OCI-LY7 (cell line): ENCODE measurements around the gene SPATA21.

Source experiments
- EZH2phosphoT487 ChIP-seq: fragments of 200-600 bp; sonication (generic); IDR thresholded peaks from 2 replicates; pipeline ENCODE4 v1.6.1; 2018; ENCODE audit warnings: low read depth, borderline replicate concordance, mild to moderate bottlenecking, mixed run types, antibody characterized with exemption, low read length, moderate library complexity, mixed read lengths
- TF ChIP-seq, protein P1 (sequence below): fragments of 200-600 bp; sonication (generic); conservative IDR thresholded peaks from 2 replicates; pipeline ENCODE4 v1.5.1; 2014; ENCODE audit warnings: mild to moderate bottlenecking, antibody characterized with exemption, low read length, moderate library complexity, mixed read lengths

DNA sequence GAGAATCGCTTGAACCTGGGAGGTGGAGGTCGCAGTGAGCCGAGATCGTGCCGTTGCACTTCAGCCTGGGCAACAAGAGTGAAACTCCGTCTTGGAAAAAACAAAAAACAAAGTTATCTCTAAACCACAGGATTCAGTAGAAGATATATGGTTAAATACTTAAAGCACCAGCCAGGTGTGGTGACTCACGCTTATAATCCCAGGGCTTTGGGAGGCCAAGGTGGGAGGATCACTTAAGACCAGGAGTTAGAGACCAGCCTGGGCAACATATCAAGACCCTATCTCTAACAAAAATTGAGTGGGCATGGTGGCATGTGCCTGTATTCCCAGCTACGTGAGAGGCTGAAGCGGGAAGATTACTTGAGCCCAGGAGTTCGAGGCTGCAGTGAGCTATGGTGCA lies 8.9 kb upstream of the SPATA21 start:
- TF ChIP-seq, protein P1, sequence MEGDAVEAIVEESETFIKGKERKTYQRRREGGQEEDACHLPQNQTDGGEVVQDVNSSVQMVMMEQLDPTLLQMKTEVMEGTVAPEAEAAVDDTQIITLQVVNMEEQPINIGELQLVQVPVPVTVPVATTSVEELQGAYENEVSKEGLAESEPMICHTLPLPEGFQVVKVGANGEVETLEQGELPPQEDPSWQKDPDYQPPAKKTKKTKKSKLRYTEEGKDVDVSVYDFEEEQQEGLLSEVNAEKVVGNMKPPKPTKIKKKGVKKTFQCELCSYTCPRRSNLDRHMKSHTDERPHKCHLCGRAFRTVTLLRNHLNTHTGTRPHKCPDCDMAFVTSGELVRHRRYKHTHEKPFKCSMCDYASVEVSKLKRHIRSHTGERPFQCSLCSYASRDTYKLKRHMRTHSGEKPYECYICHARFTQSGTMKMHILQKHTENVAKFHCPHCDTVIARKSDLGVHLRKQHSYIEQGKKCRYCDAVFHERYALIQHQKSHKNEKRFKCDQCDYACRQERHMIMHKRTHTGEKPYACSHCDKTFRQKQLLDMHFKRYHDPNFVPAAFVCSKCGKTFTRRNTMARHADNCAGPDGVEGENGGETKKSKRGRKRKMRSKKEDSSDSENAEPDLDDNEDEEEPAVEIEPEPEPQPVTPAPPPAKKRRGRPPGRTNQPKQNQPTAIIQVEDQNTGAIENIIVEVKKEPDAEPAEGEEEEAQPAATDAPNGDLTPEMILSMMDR = no peak
- TF ChIP-seq EZH2phosphoT487 = no peak
